ENCODE results near the gene NTN1.

NTN1 gene

DNA sequence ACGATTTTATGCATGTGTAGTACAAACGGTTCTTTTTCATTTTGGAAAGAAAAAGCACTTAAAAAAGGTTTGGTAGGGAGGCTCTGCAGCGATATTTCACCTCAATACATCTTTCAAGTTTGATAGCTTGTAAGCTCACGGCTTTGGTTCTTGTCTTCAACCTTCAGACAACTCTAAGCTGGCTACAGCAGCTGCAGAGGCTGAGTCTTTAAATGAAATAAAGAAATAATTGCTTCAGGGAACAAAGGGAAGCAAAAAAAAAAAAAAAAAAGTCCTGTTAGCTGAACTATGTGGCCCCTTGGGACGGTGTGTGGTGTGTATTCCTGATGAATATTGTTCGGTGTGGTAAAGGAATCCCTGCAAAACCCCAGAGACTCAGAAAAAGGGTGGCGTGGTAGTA is 265.1 kb downstream of the NTN1 start:
- Histone ChIP-seq H3K4me3 (ENCODE audit: control insufficient read depth in 1 of 7, extremely low read depth in 1 of 7, insufficient read depth in 4 of 7, low read depth in 2 of 7, low read length in 6 of 7) (no peak overlapping the region), H3K27me3 (replicated peaks in 2 of 5; ENCODE audit: control insufficient read depth in 4 of 5, insufficient read depth in 5 of 5, low read length in 4 of 5) (no peaks in the 10 kb centered on the region), H3K4me1 (ENCODE audit: control extremely low read depth in 1 of 4, control insufficient read depth in 4 of 4, insufficient read depth in 4 of 4, low read length in 3 of 4) (peaks cover 0 to 14% (median 7%) of the 10 kb centered on the region in 4 experiments), H3K9me3 (ENCODE audit: control extremely low read depth in 1 of 5, control insufficient read depth in 4 of 5, insufficient read depth in 2 of 5, low read depth in 1 of 5, low read length in 4 of 5) (no peaks in the 10 kb centered on the region), H3K36me3 (ENCODE audit: control insufficient read depth in 4 of 4, insufficient read depth in 4 of 4, low read length in 3 of 4) (no peaks in the 10 kb centered on the region), H3K27ac (ENCODE audit: insufficient read depth in 1 of 2, low read depth in 1 of 2, low read length in 2 of 2, poor library complexity in 1 of 2, severe bottlenecking in 2 of 2) (no peak overlapping the region)
- ChIA-PET CTCF (interaction anchor here (0.6 to 1.8 kb wide), 3 partner anchors 11 to 289 kb away, joined by 3 to 4 read pairs (median 4); no protein-coding TSS in a partner anchor), POLR2A (no interaction called here)
- DNase-seq, result no peak
- 89% methylated on average over 6 of the region's 7 CpGs for WGBS (ENCODE audit: insufficient coverage)

DNA sequence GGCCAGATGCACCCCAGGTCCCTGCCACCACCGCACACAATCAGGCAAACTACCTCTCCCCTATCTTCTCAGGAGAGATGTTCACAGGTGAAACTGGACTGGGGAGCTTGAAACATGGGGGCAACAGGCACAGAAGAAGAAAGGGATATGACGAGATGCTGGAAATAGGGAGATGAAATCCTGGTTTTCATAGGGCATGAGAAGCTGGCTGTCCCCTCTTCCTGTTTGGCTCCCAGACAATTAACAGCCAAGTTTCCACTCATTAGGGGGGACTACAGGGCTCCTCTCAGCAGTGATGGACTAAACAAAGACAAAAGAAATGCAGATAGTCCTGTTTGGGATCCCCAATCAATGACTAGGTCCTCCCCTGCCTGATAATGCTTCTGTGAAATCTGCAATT is 266.0 kb downstream of the NTN1 start:
- no peaks in the 10 kb centered on the region for H3K9me3 ChIP-seq (ENCODE audit: control extremely low read depth in 1 of 5, control insufficient read depth in 4 of 5, insufficient read depth in 2 of 5, low read depth in 1 of 5, low read length in 4 of 5)
- H3K4me1 ChIP-seq (ENCODE audit: control extremely low read depth in 1 of 4, control insufficient read depth in 4 of 4, insufficient read depth in 4 of 4, low read length in 3 of 4), result peaks cover 0 to 20% (median 12%) of the 10 kb centered on the region in 4 experiments
- no peak for DNase-seq
- no peak overlapping the region for H3K4me3 ChIP-seq (ENCODE audit: control insufficient read depth in 1 of 7, extremely low read depth in 1 of 7, insufficient read depth in 4 of 7, low read depth in 2 of 7, low read length in 6 of 7)
- no peak overlapping the region for H3K27ac ChIP-seq (ENCODE audit: insufficient read depth in 1 of 2, low read depth in 1 of 2, low read length in 2 of 2, poor library complexity in 1 of 2, severe bottlenecking in 2 of 2)
- ChIA-PET CTCF (interaction anchor here (0.6 to 1.8 kb wide), 3 partner anchors 119 to 289 kb away, joined by 3 to 4 read pairs (median 4); no protein-coding TSS in a partner anchor), POLR2A (no interaction called here)
- H3K36me3 ChIP-seq (ENCODE audit: control insufficient read depth in 4 of 4, insufficient read depth in 4 of 4, low read length in 3 of 4), result no peaks in the 10 kb centered on the region
- H3K27me3 ChIP-seq (replicated peaks in 2 of 5; ENCODE audit: control insufficient read depth in 4 of 5, insufficient read depth in 5 of 5, low read length in 4 of 5), result no peaks in the 10 kb centered on the region
- WGBS (ENCODE audit: insufficient coverage), result no CpG with 5 or more reads among the region's 2 CpGs

DNA sequence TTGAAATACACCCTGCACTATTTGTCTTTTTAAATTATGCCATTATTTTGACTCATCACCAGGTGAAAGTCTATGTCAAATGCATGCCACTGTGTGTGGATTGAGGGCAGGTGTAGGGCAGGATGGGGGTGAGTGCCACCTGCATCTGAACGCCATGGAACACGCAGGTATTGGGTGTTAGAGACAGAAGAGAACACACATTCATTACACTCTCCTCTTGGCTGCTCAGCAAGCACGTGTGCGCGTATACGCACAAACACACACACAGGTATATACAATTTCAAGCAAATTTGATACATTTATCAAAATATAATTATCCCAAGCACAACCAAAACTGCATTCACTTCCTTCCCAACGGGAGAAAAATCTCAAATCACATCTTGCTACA is 268.9 kb downstream of the NTN1 start:
- no peak overlapping the region for H3K4me3 ChIP-seq (ENCODE audit: control insufficient read depth in 1 of 7, extremely low read depth in 1 of 7, insufficient read depth in 4 of 7, low read depth in 2 of 7, low read length in 6 of 7)
- H3K9me3 ChIP-seq (ENCODE audit: control extremely low read depth in 1 of 5, control insufficient read depth in 4 of 5, insufficient read depth in 2 of 5, low read depth in 1 of 5, low read length in 4 of 5), result no peaks in the 10 kb centered on the region
- H3K27ac ChIP-seq (ENCODE audit: insufficient read depth in 1 of 2, low read depth in 1 of 2, low read length in 2 of 2, poor library complexity in 1 of 2, severe bottlenecking in 2 of 2), result no peak overlapping the region
- no peaks in the 10 kb centered on the region for H3K36me3 ChIP-seq (ENCODE audit: control insufficient read depth in 4 of 4, insufficient read depth in 4 of 4, low read length in 3 of 4)
- ChIA-PET CTCF (no interaction called here), POLR2A (no interaction called here)
- no peak for DNase-seq
- 92% methylated on average over 6 of the region's 7 CpGs for WGBS (ENCODE audit: insufficient coverage)
- peaks cover 0 to 31% (median 16%) of the 10 kb centered on the region in 4 experiments for H3K4me1 ChIP-seq (ENCODE audit: control extremely low read depth in 1 of 4, control insufficient read depth in 4 of 4, insufficient read depth in 4 of 4, low read length in 3 of 4)
- no peaks in the 10 kb centered on the region for H3K27me3 ChIP-seq (replicated peaks in 2 of 5; ENCODE audit: control insufficient read depth in 4 of 5, insufficient read depth in 5 of 5, low read length in 4 of 5)

DNA sequence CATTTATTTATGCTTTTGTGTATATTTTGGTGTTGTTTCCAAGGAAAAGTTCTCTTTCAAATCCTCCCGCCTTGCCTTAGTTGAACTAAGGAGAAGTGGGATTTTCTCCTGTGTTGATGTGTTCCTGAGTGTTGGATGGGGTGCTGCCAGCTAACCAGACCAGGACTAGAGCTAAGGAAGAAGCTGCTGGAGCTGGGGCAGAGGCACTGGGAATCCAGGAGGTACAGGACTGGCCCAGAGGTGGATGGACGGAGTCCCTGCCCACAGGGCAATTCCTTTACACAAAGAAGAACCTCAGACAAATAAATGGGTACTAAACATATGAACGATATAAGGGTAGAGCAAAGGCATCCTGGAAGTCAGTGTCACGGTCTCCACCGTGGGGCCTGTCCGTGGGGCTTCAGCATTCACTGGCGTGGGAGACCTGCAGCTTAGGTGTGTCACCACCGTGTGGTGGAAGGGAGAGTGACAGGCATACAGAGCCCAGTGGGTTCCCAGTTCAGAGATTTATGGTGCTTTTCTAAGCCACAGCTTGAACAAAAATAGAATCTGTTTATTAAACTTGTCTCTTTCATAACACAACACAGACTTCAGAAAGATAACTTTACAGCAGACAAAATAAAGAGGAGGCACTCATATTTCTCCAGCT is 270.7 kb downstream of the NTN1 start:
- ChIA-PET CTCF (interaction anchor here (1.0 to 1.9 kb wide), 12 partner anchors 12 to 294 kb away, joined by 3 to 10 read pairs (median 3); no protein-coding TSS in a partner anchor), POLR2A (no interaction called here)
- Histone ChIP-seq H3K36me3 (ENCODE audit: control insufficient read depth in 4 of 4, insufficient read depth in 4 of 4, low read length in 3 of 4) (no peaks in the 10 kb centered on the region), H3K9me3 (ENCODE audit: control extremely low read depth in 1 of 5, control insufficient read depth in 4 of 5, insufficient read depth in 2 of 5, low read depth in 1 of 5, low read length in 4 of 5) (no peaks in the 10 kb centered on the region), H3K27ac (ENCODE audit: insufficient read depth in 1 of 2, low read depth in 1 of 2, low read length in 2 of 2, poor library complexity in 1 of 2, severe bottlenecking in 2 of 2) (no peak overlapping the region), H3K4me1 (ENCODE audit: control extremely low read depth in 1 of 4, control insufficient read depth in 4 of 4, insufficient read depth in 4 of 4, low read length in 3 of 4) (peaks cover 0 to 31% (median 16%) of the 10 kb centered on the region in 4 experiments), H3K4me3 (ENCODE audit: control insufficient read depth in 1 of 7, extremely low read depth in 1 of 7, insufficient read depth in 4 of 7, low read depth in 2 of 7, low read length in 6 of 7) (no peak overlapping the region), H3K27me3 (replicated peaks in 2 of 5; ENCODE audit: control insufficient read depth in 4 of 5, insufficient read depth in 5 of 5, low read length in 4 of 5) (no peaks in the 10 kb centered on the region)
- WGBS (ENCODE audit: insufficient coverage), result 46% methylated on average over 6 of the region's 8 CpGs
- peak; percentile 38 to 56 (median 51) for DNase-seq

DNA sequence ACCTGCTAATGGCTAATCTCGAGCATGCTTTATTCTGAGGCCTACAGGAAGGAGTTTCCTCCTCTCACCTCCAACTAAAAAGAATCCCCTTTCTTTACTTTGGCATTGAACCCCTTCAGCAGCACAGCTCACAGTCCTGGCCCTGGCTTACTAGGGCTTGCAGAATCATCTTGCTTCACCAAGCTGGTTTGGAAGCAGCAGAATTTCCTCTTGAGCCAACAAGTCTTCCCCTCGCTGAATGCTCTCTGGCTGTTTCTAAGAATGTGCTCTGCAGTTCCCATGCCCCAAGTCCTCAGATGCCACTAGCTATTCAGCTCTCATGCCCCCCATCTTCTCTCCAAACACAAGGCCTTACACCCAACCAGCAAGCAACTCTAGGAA is 271.2 kb downstream of the NTN1 start:
- peaks cover 0 to 31% (median 16%) of the 10 kb centered on the region in 4 experiments for H3K4me1 ChIP-seq (ENCODE audit: control extremely low read depth in 1 of 4, control insufficient read depth in 4 of 4, insufficient read depth in 4 of 4, low read length in 3 of 4)
- H3K36me3 ChIP-seq (ENCODE audit: control insufficient read depth in 4 of 4, insufficient read depth in 4 of 4, low read length in 3 of 4), result no peaks in the 10 kb centered on the region
- 90% methylated on average over 2 of the region's 2 CpGs for WGBS (ENCODE audit: insufficient coverage)
- H3K9me3 ChIP-seq (ENCODE audit: control extremely low read depth in 1 of 5, control insufficient read depth in 4 of 5, insufficient read depth in 2 of 5, low read depth in 1 of 5, low read length in 4 of 5), result no peaks in the 10 kb centered on the region
- no peak overlapping the region for H3K4me3 ChIP-seq (ENCODE audit: control insufficient read depth in 1 of 7, extremely low read depth in 1 of 7, insufficient read depth in 4 of 7, low read depth in 2 of 7, low read length in 6 of 7)
- DNase-seq, result no peak
- ChIA-PET POLR2A (no interaction called here), CTCF (interaction anchor here (1.0 to 1.9 kb wide), 9 partner anchors 14 to 294 kb away, joined by 3 to 10 read pairs (median 3); no protein-coding TSS in a partner anchor)
- H3K27ac ChIP-seq (ENCODE audit: insufficient read depth in 1 of 2, low read depth in 1 of 2, low read length in 2 of 2, poor library complexity in 1 of 2, severe bottlenecking in 2 of 2), result no peak overlapping the region
- H3K27me3 ChIP-seq (replicated peaks in 2 of 5; ENCODE audit: control insufficient read depth in 4 of 5, insufficient read depth in 5 of 5, low read length in 4 of 5), result no peaks in the 10 kb centered on the region

Data from common myeloid progenitor, CD34-positive (primary cell).